Skeletal muscle satellite cell (primary cell): ENCODE data around the gene ACKR2. TPM values are rescaled to one million over a fixed set of nuclear protein-coding genes. Genes with fewer than 3 reads are reported as not detected.
A peak's percentile ranks its signal among the peaks of the same experiment; 100 is the strongest.

ENCODE experiments used
- H3K27me3 ChIP-seq: 2 replicates; pipeline ENCODE4 v1.7.0; 2013; ENCODE audit warnings: low read length; ENCODE audit not compliant: control insufficient read depth, insufficient read depth
- H3K36me3 ChIP-seq: 2 replicates; pipeline ENCODE4 v1.7.0; 2013; ENCODE audit warnings: mild to moderate bottlenecking, control low read depth, low read length; ENCODE audit not compliant: insufficient read depth
- H3K4me1 ChIP-seq: 2 replicates; pipeline ENCODE4 v1.7.0; 2013; ENCODE audit warnings: low read length; ENCODE audit not compliant: control insufficient read depth, insufficient read depth
- H3K4me2 ChIP-seq: 2 replicates; pipeline ENCODE4 v1.7.0; 2013; ENCODE audit warnings: mild to moderate bottlenecking, low read length
- H3K4me3 ChIP-seq: 2 replicates; pipeline ENCODE4 v1.7.0; 2013; ENCODE audit warnings: low read length
- H3K9ac ChIP-seq: 2 replicates; pipeline ENCODE4 v1.7.0; 2013; ENCODE audit warnings: mild to moderate bottlenecking, low read depth, low read length, moderate library complexity
- H3K9me3 ChIP-seq: replicated peaks from 2 replicates; pipeline ENCODE4 v1.7.0; 2013; ENCODE audit warnings: mild to moderate bottlenecking, control low read depth, low read length
- total RNA-seq: library from RNA; depleted of rRNA; stranded (reverse); fragments of >200 nt; gene quantifications from 2 replicates; pipeline ENCODE4 v1.2.3, GENCODE V29; 2012; rRNA removed

The ACKR2 gene, protein sequence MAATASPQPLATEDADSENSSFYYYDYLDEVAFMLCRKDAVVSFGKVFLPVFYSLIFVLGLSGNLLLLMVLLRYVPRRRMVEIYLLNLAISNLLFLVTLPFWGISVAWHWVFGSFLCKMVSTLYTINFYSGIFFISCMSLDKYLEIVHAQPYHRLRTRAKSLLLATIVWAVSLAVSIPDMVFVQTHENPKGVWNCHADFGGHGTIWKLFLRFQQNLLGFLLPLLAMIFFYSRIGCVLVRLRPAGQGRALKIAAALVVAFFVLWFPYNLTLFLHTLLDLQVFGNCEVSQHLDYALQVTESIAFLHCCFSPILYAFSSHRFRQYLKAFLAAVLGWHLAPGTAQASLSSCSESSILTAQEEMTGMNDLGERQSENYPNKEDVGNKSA
- 0.22 and 0.76 TPM in 2 replicates for total RNA-seq

DNA sequence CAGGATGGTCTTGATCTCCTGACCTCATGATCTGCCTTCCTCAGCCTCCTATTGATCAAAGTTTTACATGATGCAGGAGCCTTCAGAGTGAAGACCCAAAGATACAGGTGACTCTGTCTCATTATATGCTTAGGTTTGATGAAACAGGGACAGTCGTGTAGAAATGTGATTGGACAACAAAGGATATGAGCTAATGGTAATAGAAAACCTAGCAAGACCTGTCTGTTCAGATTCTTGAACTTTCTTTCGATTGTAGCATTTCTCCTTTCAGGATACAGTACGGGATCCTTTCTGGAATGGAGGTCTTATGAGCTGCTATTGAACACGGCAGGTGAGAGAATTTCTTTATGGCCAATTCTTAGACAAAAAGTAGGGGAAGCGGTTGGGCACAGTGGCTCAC, at the start of gene ACKR2:
Gene ACKR2 (plus strand): TSS at position 244 of the 400 bp plus-strand sequence. CDS start 55,058 bp downstream, outside the sequence.
- H3K9me3 ChIP-seq, result no peaks in the 10 kb centered on the region
- no peaks in the 10 kb centered on the region for H3K4me1 ChIP-seq
- H3K4me2 ChIP-seq, result no peak within 1 kb of the TSS
- H3K9ac ChIP-seq, result no peak within 1 kb of the TSS
- H3K36me3 ChIP-seq, result no peaks in the 10 kb centered on the region
- no peak within 1 kb of the TSS for H3K4me3 ChIP-seq
- peaks cover 15% of the 10 kb centered on the region for H3K27me3 ChIP-seq

DNA sequence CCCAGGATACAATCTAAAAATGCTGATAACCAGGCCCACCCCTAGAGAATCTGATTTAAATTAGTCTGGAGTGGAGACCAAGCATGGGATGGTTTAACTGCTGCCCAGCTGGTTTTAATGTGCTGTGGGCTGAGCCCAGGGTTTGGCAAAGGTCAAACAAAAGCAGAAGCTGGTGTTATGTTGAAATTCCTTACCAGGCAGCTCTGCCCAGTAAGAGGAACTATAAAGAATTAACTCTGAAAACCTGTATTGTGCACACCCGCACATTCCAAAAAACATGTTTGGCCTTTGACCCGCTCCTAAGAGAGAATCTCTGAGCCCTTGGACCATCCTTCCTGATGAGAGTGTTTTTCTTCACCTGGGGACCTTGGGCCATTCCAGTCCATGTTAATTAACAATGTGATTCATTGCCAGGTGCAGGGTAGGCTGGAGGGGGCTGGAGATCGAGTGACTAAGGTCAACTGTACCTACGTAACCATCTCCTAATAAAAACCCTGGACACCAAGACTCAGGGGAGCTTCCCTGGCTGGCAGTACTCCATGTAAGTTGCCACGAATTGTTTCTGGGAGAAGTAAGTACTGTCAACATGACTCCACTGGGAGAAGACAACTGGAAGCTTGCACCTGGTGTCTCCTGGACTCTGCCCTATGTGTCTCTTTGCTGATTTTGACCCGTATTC, 47.1 kb upstream of the ACKR2 start:
- H3K27me3 ChIP-seq, result no peaks in the 10 kb centered on the region
- no peak overlapping the region for H3K9ac ChIP-seq
- no peak overlapping the region for H3K4me2 ChIP-seq
- no peaks in the 10 kb centered on the region for H3K36me3 ChIP-seq
- H3K4me3 ChIP-seq, result no peak overlapping the region
- no peaks in the 10 kb centered on the region for H3K9me3 ChIP-seq
- H3K4me1 ChIP-seq, result peaks cover 10% of the 10 kb centered on the region

DNA sequence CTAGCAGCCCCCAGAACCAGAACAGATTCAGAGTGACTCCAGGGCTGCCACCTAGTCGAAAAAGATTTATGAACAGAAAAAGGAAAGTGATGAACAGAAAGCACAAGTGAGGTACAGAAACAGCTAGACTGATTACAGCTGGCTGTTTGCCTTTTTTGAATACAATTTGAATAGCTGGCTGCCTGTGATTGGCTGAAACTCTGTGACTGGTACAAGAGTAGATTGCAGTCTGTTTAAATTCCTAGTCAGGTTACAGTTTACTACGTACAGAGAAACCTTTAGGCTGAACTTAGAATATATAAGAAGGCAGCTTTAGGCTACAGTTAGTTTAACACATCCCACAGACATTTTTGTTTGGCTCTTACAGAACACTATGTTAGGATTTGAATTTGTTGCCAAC, 46.2 kb upstream of the ACKR2 start:
- Histone ChIP-seq H3K4me3 (no peak overlapping the region), H3K27me3 (no peaks in the 10 kb centered on the region), H3K9ac (no peak overlapping the region), H3K4me2 (peak overlapping the region; percentile 13), H3K4me1 (peaks cover 10% of the 10 kb centered on the region), H3K36me3 (no peaks in the 10 kb centered on the region), H3K9me3 (no peaks in the 10 kb centered on the region)

DNA sequence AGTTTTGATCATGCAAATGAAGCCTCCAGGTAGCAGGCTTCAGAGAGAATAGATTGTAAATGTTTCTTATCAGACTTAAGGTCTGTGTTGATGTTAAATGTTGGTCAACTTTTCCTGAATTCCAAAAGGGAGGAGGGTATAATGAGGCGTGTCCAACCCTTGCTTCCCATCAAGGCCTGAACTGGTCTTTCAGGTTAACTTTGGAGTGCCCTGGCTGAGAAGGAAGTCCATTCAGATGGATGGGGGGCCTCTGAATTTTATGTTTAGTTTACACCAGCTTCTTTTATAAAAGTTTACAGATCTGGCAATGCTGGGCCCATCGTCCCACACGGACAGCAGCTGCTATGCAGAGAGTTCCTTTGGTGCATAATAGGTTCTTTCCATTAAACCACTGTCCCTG, 45.1 kb upstream of the ACKR2 start:
- Histone ChIP-seq H3K9me3 (no peaks in the 10 kb centered on the region), H3K4me2 (no peak overlapping the region), H3K4me3 (no peak overlapping the region), H3K36me3 (no peaks in the 10 kb centered on the region), H3K4me1 (peaks cover 10% of the 10 kb centered on the region), H3K27me3 (no peaks in the 10 kb centered on the region), H3K9ac (no peak overlapping the region)

DNA sequence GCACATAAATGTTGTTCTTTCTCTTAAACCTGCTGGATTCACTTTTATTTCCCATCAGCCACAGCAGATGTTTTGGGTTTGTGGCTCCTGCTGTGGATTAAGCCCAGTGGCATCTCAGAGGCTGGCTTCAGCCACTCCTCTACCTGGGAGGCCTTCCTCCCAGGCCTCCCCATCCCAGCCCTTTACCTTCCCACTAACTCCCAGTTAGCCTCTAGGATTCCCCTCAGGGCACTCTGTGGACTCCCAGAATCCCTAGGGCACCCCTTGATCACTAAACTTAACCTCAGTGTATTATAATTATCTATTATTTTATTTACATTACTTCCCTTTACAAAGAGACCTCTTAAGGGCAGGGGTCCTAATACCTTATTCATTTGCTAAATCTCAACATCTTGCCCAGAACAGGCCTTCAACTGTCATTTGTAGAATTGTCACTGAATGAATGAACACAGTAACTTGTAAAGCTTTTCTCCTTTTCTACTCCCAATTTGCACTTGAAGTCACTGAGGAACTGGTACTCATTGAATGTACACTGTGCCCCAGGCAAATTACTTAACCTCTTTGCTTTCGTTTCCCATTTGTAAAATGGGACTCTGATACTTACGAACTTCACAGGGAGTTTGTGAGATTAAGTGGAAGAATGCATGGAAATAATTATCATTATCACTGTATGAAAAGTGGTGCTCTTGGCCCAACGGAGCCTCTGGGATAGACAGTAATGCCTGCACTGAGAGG, 44.5 kb upstream of the ACKR2 start:
- Histone ChIP-seq H3K4me1 (peaks cover 10% of the 10 kb centered on the region), H3K4me3 (no peak overlapping the region), H3K4me2 (no peak overlapping the region)

DNA sequence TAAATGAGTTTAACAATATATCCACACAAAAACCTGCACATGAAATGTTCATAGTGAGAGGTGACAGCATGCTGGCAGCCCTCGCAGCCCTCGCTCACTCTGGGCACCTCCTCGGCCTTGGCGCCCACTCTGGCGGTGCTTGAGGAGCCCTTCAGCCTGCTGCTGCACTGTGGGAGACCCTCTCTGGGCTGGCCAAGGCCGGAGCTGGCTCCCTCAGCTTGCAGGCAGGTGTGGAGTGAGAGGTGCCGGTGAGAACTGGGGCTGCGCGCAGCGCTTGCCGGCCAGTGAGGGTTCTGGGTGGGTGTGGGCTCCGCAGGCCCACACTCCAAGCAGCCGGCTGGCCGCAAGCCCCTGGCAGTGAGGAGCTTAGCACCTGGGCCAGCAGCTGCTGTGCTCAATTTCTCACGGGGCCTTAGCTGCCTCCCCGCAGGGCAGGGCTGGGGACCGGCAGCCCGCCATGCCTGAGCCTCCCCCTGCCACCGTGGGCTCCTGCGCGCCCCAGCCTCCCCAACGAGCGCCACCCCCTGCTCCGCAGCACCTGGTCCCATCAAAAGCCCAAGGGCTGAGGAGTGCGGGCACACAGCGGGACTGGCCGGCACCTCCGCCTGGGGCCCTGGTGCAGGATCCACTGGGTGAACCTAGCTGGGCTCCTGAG, 39.6 kb upstream of the ACKR2 start:
- Histone ChIP-seq H3K4me2 (no peak overlapping the region), H3K4me1 (peaks cover 10% of the 10 kb centered on the region), H3K9ac (no peak overlapping the region), H3K27me3 (no peaks in the 10 kb centered on the region), H3K36me3 (no peaks in the 10 kb centered on the region), H3K9me3 (no peaks in the 10 kb centered on the region), H3K4me3 (no peak overlapping the region)

More for the DNA sequence above, 44.5 kb upstream of the ACKR2 start:
- H3K36me3 ChIP-seq, result no peaks in the 10 kb centered on the region
- H3K9ac ChIP-seq, result no peak overlapping the region
- H3K9me3 ChIP-seq, result no peaks in the 10 kb centered on the region
- no peaks in the 10 kb centered on the region for H3K27me3 ChIP-seq

DNA sequence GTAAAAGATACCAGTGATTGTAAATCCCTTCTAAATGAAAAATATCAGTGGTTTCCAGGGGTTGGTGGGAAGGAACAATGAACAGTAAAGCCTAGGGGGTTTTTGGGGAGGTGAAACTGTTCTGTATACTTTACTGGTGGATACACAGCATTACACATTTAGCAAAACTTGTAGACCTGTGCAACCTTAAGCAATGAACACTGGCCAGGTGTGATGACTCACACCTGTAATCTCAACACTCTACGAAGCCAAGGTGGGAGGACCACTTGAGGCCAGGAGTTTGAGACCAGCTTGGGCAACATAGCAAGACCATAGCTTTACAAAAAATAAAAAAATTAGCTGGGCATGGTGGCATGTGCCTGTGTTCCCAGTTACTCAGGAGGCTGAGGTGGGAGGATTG, 38.0 kb upstream of the ACKR2 start:
- Histone ChIP-seq H3K4me3 (no peak overlapping the region), H3K4me2 (no peak overlapping the region), H3K9me3 (no peaks in the 10 kb centered on the region), H3K27me3 (no peaks in the 10 kb centered on the region), H3K4me1 (peaks cover 10% of the 10 kb centered on the region), H3K36me3 (no peaks in the 10 kb centered on the region), H3K9ac (no peak overlapping the region)

DNA sequence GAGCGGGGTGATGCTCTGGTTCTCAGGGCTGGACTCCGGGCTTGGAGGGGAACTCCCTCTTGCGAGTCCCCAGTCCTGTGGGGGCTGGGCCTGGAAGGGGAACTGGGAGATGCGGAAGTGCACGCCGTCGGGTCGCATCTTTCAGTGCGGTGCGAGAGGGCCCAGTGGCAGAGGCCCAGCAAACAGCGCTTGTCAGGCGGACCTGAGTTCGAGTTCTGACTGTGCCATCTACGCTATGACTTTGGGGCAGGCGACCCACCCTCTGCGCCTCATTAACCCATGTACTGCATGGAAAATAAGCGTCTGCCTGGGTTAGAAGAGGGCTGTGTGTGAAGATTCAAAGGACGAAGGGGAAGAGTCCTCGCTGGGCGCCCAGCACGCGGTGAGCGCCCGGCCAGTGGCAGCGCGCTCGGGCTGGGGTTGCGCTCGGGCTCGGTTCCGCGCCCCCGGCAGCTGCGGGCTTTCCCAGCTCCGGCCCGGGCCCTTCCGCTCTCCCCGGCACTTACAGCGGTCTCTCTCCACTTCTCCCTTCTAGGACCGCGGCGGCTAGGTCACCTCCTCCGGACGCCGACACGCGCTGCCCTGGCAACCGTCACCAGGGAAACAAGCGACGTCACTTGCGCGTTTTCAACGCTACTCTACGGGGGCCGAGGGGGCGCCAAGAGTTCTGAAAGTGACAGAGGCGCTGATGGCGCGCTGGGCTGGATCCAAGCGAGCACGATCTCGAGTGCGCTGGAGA, 36.4 kb upstream of the ACKR2 start, which contains the start of gene CCDC13:
Gene CCDC13 (minus strand): TSS at position 584 of the 739 bp plus-strand sequence. CDS start 14,908 bp downstream, outside the sequence.
- Histone ChIP-seq H3K36me3 (no peaks in the 10 kb centered on the region), H3K27me3 (no peaks in the 10 kb centered on the region), H3K9ac (peak within 1 kb of the TSS; percentile 70), H3K9me3 (no peaks in the 10 kb centered on the region), H3K4me3 (peak within 1 kb of the TSS; percentile 69), H3K4me2 (peak within 1 kb of the TSS; percentile 81), H3K4me1 (peaks cover 14% of the 10 kb centered on the region)

DNA sequence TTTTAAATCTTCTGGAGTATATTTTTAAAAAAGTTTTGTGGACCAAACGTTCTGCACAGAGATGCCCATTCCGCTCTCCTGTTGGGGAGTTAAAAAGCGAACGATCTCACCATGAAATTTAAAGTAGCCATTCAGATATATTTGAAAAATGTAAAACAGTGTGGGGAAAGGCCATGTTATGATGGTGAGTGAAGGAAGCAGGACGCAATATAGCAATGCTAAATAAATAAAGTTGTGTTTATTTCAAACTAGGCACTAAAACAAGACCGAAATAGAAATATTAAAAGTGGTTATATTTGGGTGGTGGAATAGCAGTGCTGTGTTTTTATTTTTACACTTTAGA, 35.9 kb upstream of the ACKR2 start:
- Histone ChIP-seq H3K9me3 (no peaks in the 10 kb centered on the region), H3K4me2 (peak overlapping the region; percentile 81), H3K4me3 (peak overlapping the region; percentile 69), H3K4me1 (peaks cover 19% of the 10 kb centered on the region), H3K9ac (peak overlapping the region; percentile 70), H3K36me3 (no peaks in the 10 kb centered on the region), H3K27me3 (no peaks in the 10 kb centered on the region)

DNA sequence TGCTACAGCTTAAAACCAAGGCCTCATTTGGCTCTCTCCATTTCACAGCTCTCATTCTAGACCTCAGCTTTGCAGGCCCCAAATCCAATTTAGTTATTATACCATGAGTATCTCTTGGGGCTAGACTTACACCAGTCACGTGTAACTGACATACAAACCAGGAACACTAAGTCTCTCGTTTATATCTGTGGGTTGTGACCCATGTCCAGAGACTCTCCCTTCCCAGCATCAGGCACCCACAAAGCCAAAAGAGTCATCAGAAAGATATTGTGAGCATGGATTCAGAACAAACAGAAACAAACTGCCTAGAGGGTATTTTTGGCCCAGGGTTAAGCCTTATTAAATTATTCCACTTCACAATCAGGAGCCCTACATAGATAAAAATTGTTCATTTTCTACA, 30.6 kb upstream of the ACKR2 start:
- Histone ChIP-seq H3K27me3 (no peaks in the 10 kb centered on the region), H3K4me2 (peak overlapping the region; percentile 27), H3K9me3 (no peaks in the 10 kb centered on the region), H3K36me3 (peaks cover 7% of the 10 kb centered on the region), H3K4me1 (peaks cover 32% of the 10 kb centered on the region), H3K9ac (peak overlapping the region; percentile 65), H3K4me3 (no peak overlapping the region)
